ENCODE measurements around the gene NPL. TPM values are rescaled to one million over a fixed set of nuclear protein-coding genes. Genes with fewer than 3 reads are reported as not detected.

NPL gene
- polyA plus RNA-seq, 1 of the 3 experiments (the other 2 are of a cell fraction): 1.5 TPM

DNA sequence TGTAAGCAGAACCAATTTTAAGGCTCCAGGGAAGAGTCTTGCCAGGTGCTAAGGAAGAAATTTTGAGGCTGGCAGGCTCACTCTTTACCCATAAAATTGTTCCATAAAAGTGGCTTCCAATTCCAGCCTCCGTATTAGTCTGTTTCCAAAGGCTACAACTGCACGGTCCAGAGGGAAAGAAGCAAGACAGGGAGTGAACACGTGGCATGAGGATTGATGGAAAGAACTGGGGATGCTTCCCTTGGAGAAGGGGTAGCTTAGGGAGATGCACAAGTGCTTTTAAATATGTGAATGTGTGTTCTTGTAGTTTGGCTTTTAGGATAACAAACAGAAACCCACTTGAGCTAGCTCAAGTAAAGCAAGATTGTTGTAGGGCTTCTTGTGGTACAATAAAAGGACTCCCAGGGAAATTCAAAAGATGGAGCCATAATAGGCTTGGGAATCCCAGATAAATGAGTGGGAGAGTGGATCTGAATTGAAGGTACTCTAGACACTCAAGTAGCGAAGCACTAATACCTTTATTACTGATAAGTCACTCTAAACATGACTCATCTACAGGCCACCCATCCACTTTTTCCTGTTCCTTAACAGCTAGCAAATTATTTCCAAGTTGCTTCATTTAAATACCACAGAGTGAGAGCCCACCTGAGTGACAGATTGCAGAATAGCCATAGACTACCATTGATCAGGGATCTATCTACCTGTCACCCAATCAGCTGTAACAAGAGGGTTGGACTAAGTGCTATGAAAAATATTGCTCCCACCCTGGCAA lies 34.8 kb upstream of the NPL start:
- no peak overlapping the region for H3K4me2 ChIP-seq
- H3K27ac ChIP-seq (ENCODE audit: low read depth in 2 of 2, low read length in 1 of 2): no peak overlapping the region
- no peak overlapping the region for H3K4me3 ChIP-seq (ENCODE audit: low read depth in 2 of 2, low read length in 1 of 2)
- ChIA-PET CTCF (interaction anchor here (1.3 to 1.5 kb wide), 2 partner anchors 159 to 674 kb away, joined by 3 to 5 read pairs; no protein-coding TSS in a partner anchor), POLR2A (interaction anchor here (1.1 kb wide), 1 partner anchor 9 kb away, joined by 3 read pairs; no protein-coding TSS in a partner anchor)
- no peaks in the 10 kb centered on the region for H3K27me3 ChIP-seq (ENCODE audit: insufficient read depth)
- 71% methylated on average over 4 of the region's 4 CpGs for WGBS (ENCODE audit: low lambda C conversion rate)
- H3K9ac ChIP-seq: no peak overlapping the region
- no peak for TF ChIP-seq TCF12 (IDR thresholded peaks at IDR 0.05)
- H3K9me2 ChIP-seq: no peaks in the 10 kb centered on the region
- H3K36me3 ChIP-seq (replicated peaks in 1 of 2; ENCODE audit: control insufficient read depth in 1 of 2, insufficient read depth in 2 of 2, low read length in 1 of 2): no peaks in the 10 kb centered on the region
- no peak overlapping the region for H2AFZ ChIP-seq (ENCODE audit: low read depth)
- H4K20me1 ChIP-seq (ENCODE audit: insufficient read depth): no peaks in the 10 kb centered on the region
- peaks cover 0 to 4% of the 10 kb centered on the region in 2 experiments; a peak in 1 of 4 replicates for H3K4me1 ChIP-seq (ENCODE audit: control insufficient read depth in 1 of 2, insufficient read depth in 2 of 2, low read depth in 1 of 2, low read length in 1 of 2)
- no peaks in the 10 kb centered on the region for H3K9me3 ChIP-seq
- no peak for DNase-seq
- H3K79me2 ChIP-seq (ENCODE audit: insufficient read depth): no peaks in the 10 kb centered on the region
- no peaks in the 10 kb centered on the region for H3F3A ChIP-seq (replicated peaks; ENCODE audit: insufficient read depth)

DNA sequence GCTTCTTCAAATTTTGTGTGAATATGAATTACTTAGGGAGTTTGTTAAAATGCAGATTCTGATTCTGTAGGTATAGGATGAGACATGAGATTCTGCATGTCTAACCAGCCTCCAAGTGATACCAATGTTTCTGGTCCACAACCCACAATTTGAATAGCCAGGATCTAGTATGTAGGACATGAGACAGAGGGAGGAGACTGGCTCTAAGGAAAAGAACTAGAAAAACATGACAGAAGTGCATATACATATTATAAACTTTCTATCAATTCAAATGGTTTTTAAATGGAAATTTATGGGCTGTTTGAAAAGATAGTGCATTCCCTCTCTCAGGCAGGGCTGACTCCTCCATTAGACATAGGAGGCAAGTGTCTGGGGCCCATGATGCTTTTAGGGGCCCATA lies 33.9 kb upstream of the NPL start:
- H3K9me3 ChIP-seq: no peaks in the 10 kb centered on the region
- H3K27me3 ChIP-seq (ENCODE audit: insufficient read depth): no peaks in the 10 kb centered on the region
- H3K9ac ChIP-seq: no peak overlapping the region
- H4K20me1 ChIP-seq (ENCODE audit: insufficient read depth): no peaks in the 10 kb centered on the region
- no peak for DNase-seq
- no peak overlapping the region for H3K27ac ChIP-seq (ENCODE audit: low read depth in 2 of 2, low read length in 1 of 2)
- H3K79me2 ChIP-seq (ENCODE audit: insufficient read depth): no peaks in the 10 kb centered on the region
- no peak overlapping the region for H3K4me2 ChIP-seq
- H3K4me1 ChIP-seq (ENCODE audit: control insufficient read depth in 1 of 2, insufficient read depth in 2 of 2, low read depth in 1 of 2, low read length in 1 of 2): peaks cover 0 to 4% of the 10 kb centered on the region in 2 experiments; a peak in 1 of 4 replicates
- no peak overlapping the region for H3K4me3 ChIP-seq (ENCODE audit: low read depth in 2 of 2, low read length in 1 of 2)
- no peaks in the 10 kb centered on the region for H3K9me2 ChIP-seq
- H3K36me3 ChIP-seq (replicated peaks in 1 of 2; ENCODE audit: control insufficient read depth in 1 of 2, insufficient read depth in 2 of 2, low read length in 1 of 2): no peaks in the 10 kb centered on the region
- ChIA-PET CTCF (interaction anchor here (1.5 kb wide), 1 partner anchor 675 kb away, joined by 3 read pairs; no protein-coding TSS in a partner anchor), POLR2A (no interaction called here)
- no peaks in the 10 kb centered on the region for H3F3A ChIP-seq (replicated peaks; ENCODE audit: insufficient read depth)
- TF ChIP-seq, protein P1, sequence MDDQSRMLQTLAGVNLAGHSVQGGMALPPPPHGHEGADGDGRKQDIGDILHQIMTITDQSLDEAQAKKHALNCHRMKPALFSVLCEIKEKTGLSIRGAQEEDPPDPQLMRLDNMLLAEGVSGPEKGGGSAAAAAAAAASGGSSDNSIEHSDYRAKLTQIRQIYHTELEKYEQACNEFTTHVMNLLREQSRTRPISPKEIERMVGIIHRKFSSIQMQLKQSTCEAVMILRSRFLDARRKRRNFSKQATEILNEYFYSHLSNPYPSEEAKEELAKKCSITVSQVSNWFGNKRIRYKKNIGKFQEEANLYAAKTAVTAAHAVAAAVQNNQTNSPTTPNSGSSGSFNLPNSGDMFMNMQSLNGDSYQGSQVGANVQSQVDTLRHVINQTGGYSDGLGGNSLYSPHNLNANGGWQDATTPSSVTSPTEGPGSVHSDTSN (IDR thresholded peaks at IDR 0.05): no peak
- TF ChIP-seq POLR2AphosphoS5 (IDR thresholded peaks at IDR 0.05; ENCODE audit: low read depth, low read length) (no peak), ELF1 (IDR thresholded peaks at IDR 0.05) (no peak), RCOR1 (IDR thresholded peaks at IDR 0.05; ENCODE audit: low read length) (no peak), GABPA (IDR thresholded peaks at IDR 0.05; ENCODE audit: low read depth) (no peak), FOSL2 (IDR thresholded peaks at IDR 0.05; ENCODE audit: borderline replicate concordance, low read depth) (no peak), RXRA (IDR thresholded peaks at IDR 0.05; ENCODE audit: borderline replicate concordance, low read depth) (no peak), NFIC (IDR thresholded peaks at IDR 0.05; ENCODE audit: borderline replicate concordance) (no peak), NRF1 (IDR thresholded peaks at IDR 0.05; ENCODE audit: low read depth, low read length) (no peak), SMC3 (IDR thresholded peaks at IDR 0.05; ENCODE audit: low read depth, low read length) (no peak), GATA2 (CRISPR knock-in tag; IDR thresholded peaks at IDR 0.05) (no peak), JUND (IDR thresholded peaks at IDR 0.05) (no peak), RAD21 (IDR thresholded peaks at IDR 0.05; ENCODE audit: low read length) (no peak), MEF2A (IDR thresholded peaks at IDR 0.05; ENCODE audit: borderline replicate concordance, low read depth) (no peak), TAF1 (IDR thresholded peaks at IDR 0.05; ENCODE audit: borderline replicate concordance, low read depth, low read length) (no peak), CHD2 (IDR thresholded peaks at IDR 0.05; ENCODE audit: low read length, partially characterized antibody) (no peak), MXI1 (IDR thresholded peaks at IDR 0.05; ENCODE audit: low read depth, low read length) (no peak), RFX5 (IDR thresholded peaks at IDR 0.05; ENCODE audit: low read length) (no peak)
- TF ChIP-seq, protein P2, sequence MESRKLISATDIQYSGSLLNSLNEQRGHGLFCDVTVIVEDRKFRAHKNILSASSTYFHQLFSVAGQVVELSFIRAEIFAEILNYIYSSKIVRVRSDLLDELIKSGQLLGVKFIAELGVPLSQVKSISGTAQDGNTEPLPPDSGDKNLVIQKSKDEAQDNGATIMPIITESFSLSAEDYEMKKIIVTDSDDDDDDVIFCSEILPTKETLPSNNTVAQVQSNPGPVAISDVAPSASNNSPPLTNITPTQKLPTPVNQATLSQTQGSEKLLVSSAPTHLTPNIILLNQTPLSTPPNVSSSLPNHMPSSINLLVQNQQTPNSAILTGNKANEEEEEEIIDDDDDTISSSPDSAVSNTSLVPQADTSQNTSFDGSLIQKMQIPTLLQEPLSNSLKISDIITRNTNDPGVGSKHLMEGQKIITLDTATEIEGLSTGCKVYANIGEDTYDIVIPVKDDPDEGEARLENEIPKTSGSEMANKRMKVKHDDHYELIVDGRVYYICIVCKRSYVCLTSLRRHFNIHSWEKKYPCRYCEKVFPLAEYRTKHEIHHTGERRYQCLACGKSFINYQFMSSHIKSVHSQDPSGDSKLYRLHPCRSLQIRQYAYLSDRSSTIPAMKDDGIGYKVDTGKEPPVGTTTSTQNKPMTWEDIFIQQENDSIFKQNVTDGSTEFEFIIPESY (IDR thresholded peaks at IDR 0.05; ENCODE audit: borderline replicate concordance, low read depth): no peak
- TF ChIP-seq, protein P3, sequence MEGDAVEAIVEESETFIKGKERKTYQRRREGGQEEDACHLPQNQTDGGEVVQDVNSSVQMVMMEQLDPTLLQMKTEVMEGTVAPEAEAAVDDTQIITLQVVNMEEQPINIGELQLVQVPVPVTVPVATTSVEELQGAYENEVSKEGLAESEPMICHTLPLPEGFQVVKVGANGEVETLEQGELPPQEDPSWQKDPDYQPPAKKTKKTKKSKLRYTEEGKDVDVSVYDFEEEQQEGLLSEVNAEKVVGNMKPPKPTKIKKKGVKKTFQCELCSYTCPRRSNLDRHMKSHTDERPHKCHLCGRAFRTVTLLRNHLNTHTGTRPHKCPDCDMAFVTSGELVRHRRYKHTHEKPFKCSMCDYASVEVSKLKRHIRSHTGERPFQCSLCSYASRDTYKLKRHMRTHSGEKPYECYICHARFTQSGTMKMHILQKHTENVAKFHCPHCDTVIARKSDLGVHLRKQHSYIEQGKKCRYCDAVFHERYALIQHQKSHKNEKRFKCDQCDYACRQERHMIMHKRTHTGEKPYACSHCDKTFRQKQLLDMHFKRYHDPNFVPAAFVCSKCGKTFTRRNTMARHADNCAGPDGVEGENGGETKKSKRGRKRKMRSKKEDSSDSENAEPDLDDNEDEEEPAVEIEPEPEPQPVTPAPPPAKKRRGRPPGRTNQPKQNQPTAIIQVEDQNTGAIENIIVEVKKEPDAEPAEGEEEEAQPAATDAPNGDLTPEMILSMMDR (IDR thresholded peaks at IDR 0.05): no peak
- H2AFZ ChIP-seq (ENCODE audit: low read depth): no peak overlapping the region
